GM21526 (cell line): ENCODE data around the gene TRIM50.
"Not testable (repeated sequence)": the region's sequence is repeated elsewhere in the genome, so short reads cannot be mapped to it uniquely, and the experiment has no call there.

Experiments
- ATAC-seq: cut with Tn5 transposase; IDR thresholded peaks from one replicate; pipeline ENCODE4 v1.9.1; 2021; ENCODE audit warnings: moderate library complexity; ENCODE audit not compliant: unreplicated experiment, low FRiP score

Gene TRIM50

DNA sequence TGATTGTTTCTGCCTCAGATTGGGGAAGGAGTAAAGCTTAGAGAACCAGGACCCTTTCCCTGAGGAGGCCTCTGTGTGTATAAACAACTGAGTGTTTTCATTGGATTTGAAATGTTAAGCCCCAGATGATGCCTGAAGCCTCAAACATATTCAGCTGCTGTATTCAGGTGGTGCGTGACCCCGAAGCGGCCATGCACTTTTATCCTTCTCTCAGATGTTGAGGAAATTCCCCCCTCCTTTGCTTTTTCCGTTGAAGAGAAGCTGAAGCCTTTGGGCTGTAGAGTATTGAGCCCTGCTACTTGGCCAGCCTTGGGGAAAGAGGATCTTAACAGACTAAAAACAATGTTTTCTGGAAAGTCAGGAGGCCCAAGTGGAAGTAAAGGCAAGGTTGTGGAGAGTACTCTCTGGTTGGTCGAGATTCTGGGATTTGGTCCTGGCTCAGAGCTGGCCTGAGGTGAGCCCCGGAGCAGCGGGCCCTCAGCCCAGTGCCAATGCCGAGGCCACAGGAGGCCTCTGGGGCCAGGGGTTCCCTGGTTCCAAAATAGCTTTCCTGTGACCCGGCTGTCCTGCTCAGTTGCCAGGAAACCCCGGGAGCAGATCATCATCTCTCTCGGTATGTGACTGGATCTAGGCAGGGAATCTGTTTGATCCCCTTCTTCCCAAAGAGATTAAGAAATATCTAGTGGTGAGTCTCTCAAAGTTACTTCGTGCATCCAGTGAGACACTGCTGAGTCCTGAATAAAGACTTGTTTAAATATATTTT lies 22.6 kb upstream of the TRIM50 start:
- ATAC-seq: no peak

DNA sequence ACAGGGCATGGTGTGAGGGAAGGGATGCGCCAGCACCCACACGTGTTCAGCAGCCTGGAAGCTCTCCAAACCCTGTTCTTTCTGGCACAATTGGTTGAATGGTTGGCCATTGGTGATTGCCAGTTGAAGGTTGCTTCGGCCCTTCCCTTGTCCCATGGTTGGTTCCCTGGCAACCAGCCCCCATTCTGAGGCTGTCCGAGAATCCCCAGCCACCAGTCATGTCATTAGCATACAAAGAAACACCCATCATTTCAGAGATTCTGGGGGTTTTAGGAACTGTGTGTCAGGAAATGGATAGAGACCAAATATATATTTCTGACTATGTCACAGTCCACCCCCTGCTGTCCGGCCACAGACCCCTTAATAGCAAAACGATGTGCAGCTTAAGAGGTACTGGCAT lies 21.9 kb upstream of the TRIM50 start:
- ATAC-seq: no peak

DNA sequence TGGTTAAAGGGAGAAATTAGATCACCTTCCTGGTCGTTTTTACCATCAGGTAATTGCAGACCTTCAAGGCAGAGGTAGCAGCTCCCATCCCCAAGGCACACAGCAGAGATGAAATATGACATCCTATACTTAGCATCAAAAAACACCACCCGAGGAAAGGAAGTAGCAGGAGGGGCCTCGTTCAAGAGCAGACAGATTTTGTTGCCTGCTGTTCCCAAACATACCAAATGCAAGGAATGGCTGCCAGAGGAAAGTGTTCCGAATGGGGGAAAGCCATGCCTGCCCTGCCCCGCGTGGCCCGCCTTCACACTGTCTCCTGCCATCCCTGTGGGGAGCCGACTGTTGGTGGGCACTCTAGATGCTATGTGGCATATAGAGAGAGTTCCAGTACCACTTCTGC lies 18.1 kb upstream of the TRIM50 start:
- ATAC-seq: no peak

DNA sequence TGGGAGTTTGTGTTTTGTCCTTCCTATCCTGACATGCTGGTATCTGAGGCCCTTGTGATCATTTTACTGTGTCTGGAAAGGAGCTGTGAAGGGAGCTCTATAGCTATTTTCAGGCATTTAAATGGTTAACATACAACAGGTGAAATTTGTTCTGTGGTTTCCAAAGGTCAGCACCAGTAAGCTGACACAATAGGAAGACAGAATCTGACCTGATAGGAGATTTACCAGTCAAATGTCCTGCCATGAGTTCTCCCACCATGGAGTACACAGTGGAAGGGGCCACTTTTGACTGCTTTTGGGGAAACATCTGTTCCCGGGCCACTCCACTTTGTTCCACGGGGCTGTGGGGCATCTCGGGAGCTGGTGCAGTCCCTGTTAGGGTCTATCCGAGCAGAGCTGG lies 17.7 kb upstream of the TRIM50 start:
- no peak for ATAC-seq

DNA sequence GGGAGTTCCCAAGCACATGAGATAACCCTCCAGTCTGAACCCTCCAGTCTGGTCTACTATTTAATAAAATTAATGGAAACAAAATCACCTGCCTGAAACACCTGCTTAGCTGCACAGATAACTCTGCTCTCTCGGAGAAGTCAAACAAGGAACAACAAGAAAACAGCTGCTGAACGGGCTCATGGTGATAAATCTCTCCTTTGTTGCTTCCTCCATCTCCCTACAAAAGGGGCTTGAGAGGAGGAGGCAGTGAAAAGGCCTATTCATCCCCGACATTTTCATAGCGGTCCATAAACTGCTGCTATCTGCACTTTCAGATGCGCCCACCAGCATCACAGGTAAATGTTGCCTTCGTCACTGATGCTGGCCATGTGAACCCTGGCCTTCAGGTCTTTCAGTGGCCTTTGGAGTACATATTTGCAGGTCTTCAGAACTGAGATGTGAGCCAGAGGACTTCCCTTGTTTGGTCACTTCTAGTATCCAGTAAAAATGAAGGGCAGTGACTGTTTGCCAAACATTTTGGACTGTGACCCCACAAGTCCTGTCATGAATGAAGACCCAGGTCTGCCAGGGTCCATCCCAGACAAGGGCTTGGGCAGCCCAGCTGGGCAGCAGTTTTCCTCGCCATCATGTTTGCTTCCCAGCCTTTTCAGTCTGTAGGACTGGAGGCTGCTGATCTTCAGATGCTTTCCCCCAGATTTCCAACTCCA lies 15.9 kb upstream of the TRIM50 start:
- ATAC-seq: no peak

DNA sequence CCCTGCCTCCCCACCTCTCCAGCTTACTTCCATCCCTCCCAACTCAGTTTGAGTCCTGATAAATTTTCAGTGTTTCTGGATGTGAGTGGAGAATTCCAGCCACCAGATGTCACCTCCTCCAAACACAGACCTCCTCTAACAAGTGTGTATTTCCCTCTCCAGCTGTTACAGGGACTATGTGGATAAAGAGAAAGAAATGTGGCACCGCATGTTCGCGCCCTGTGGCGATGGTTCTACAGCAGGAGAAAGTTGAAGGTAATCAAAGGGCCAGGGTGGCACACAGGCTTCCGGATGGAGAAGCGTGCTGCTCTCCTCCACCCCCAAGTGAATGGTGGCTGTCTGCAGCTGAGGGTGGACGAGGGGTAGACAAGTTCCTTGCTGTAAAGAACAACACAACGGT lies 14.8 kb upstream of the TRIM50 start:
- no peak for ATAC-seq

DNA sequence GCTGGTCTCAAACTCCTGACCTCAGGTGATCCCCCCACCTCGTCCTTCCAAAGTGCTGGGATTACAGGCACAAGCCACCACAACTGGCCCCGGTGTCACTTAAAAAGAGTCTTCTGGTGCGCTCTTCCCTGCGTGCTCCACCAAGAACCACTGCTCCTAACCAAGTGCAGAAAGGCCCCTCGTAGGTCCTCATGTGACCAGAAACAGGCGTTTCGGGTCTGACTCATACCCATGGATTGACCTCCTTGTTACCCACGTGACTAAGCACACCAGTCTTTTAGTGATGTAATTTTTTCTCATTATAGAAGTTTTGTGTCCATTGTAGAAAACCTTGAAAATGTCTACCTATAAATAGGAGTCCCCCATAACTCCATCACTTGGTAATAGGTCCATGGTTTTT lies 14.0 kb upstream of the TRIM50 start:
- no peak for ATAC-seq

DNA sequence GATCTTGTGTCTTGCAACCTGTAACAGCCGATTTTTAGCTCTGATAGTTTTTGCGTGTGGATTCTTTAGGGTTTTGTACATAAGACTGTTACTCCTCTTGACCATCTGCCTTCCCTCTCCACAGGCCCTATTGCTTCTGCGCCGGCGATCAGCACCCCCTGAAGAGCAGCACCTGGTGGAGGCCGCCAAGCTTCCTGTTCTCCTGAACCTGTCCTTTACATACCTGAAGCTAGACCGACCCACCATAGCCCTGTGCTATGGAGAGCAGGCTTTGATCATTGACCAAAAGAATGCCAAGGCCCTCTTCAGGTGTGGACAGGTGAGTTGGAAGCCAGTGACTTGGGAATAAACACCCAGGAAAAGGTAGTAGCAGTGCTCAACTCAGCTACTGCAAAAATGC lies 12.6 kb upstream of the TRIM50 start:
- ATAC-seq: no peak

DNA sequence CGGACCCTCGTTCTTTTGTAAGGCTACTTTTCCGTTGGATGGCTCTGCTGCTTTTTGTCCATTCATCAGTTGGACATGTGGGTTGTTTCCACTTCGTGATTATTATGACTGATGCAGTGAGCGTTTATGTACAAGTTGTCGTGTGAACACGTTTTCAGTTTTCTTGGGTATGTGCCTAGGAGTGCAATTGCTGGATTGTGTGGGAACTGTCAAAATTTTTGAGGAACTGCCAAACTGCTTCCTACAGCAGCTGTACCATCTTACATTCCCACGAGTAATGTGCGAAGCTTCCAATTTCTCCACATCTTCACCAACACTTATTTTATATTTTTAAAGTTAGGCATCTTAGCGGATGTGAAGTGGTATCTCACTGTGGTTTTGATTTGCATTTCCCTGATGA lies 10.4 kb upstream of the TRIM50 start:
- no peak for ATAC-seq

DNA sequence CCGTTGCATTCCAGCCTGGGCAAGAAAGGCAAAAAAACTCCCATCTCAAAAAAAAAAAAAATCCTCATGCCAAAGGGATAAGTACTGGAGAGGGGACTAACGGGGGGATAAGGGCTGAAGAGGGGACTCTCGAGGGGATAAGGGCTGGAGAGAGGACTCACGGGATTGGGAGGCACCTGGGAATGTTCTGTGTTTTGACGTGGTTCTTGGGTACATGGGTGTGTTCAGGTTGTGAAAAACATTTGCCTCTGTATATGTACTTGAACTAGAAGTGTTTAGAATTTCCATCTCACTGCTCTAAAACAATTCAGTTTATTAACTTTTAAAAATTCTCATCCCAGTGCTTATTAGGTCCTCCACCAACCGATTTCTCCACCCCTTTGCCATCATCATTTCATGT lies 4.6 kb upstream of the TRIM50 start:
- ATAC-seq: no peak

DNA sequence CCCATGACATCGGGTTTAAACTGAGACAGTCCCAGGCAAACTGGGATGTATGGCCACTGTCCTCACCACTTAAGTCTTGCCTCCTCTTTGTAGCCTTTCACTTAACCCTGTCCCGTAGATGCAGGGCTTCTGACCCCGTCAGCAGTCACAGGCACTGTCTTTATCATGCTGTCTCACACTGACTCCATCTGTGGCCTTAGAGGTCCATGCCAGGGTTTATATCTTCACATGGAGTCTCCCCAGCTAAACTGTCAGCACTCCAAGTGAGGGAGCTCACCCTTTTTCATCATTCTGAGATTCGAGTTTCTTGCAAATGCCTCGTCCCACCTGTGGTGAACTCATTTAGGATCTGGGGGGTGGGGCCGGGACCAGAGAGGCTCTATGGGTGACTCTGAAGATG lies 2.9 kb upstream of the TRIM50 start:
- no peak for ATAC-seq

DNA sequence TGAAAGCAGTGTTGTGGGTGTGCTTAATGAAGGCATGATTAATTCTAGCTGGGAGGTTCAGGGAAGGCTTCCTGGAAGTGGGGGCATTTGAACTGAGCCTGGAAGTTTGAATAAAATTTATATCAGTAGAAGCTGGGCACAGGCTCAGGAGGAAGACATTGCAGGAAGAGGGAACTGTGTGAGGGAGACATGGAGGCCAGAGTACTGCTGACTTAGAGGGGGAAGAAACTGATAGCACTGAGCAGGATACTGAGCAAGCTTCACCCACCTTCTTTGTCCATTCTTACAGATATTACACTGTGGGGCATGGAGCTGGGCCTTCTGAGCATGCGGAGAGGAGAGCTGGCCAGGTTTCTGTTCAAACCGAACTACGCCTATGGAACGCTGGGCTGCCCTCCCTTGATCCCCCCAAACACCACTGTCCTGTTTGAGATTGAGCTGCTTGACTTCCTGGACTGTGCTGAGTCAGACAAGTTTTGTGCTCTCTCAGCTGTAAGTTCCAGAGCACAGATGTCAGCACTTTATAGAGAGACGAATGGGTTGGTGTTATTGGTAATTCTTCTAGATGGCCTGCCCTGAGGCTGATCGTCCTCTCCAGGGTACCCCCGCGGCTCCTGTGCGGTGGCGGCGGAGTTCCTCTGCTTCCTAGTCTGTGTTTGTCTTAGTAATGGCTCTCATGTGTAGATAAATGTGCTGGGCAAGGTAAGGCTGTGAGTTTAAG lies 2.1 kb upstream of the TRIM50 start:
- no peak for ATAC-seq

DNA sequence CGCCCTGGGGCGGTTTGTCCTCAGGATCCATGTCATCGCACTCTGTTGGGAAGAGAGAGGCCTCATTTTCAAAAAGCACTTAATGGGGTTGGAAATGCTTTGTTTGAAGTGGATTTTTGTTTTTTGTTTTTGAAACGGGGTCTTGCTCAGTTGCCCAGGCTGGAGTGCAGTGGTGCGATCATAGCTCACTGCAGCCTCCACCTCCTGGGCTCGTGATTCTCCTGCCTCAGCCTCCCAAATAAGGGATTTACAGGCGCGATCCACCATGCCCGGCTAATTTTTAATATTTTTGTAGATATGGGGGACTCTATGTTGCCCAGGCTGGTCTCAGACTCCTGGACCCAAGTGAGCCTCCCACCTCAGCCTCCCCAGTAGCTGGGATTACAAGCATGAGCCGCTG lies 814 bp upstream of the TRIM50 start:
- no peak for ATAC-seq

DNA sequence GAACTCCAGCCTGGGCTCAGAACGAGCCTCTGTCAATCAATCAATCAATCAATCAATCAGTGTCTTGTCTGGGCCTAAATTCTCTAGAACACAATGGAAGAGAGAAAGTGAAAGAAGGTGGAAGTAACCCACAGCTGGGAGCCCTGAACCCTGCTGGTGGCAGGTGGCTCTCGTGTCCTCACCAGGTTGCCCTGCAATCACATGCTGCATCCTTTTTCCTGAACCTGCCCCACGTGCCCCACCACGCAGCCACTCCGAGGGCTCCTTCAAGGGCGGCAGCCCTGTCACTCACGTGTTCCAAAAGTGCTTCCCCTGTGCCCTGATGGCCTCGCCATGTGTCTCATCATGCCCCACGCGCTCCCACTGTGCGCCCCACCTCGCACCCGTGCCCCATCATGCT lies 433 bp downstream of the TRIM50 start:
- not testable (repeated sequence) for ATAC-seq

DNA sequence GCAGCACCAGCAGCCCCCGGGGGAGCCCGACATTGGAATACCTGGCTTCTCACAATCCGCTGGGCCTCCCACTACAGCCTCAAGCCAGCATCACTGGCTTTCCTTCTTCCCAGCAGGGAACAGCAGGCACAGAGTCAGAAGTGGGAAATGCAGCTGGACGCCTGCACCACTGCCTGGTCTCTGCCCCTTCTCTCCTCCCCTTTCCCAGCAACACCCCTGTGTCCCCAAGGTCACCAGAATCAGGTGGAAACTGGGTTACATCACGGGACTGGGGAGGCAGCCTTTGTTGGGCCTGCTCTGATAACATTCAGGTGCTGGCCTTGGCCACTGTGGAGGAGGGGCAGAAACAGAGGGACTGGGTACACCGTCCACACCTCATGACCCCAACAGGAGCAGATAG lies 2.5 kb downstream of the TRIM50 start:
- not testable (repeated sequence) for ATAC-seq

DNA sequence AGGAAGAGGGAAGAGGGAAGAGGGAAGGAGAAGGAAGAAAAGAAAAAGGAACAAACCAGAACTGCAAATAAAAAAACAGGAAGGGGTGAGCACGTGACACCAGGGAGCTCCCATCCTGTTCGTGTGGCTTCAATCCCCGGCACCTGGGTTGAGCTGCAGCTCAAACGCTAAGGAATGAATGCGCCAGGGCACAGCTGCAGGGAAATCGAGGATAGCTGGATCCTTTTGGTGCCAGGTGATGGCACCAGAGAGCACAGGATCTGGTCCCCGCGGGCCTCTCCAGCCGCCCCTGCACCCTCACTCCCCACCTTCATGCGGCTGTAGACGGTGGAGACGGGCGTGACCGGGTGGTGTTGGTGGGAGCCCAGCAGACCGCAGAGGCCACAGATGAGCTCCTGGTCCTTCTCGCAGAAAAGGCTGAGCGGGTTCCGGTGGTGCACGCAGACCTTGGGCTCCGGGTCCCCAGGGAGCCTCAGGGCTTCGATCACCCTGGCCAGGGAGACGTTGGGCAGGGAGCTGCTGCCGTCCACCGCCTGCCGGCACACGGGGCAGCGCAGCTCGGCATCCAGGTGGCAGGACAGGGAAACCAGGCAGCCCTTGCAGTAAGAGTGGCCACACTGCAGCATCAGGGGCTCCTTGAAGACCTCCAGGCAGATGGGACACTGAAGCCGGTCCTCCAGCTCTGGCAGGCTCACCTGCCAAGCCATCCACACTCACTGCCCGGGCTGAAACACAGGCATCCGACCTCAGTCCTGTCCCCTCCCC lies 3.6 kb downstream of the TRIM50 start:
- not testable (repeated sequence) for ATAC-seq

DNA sequence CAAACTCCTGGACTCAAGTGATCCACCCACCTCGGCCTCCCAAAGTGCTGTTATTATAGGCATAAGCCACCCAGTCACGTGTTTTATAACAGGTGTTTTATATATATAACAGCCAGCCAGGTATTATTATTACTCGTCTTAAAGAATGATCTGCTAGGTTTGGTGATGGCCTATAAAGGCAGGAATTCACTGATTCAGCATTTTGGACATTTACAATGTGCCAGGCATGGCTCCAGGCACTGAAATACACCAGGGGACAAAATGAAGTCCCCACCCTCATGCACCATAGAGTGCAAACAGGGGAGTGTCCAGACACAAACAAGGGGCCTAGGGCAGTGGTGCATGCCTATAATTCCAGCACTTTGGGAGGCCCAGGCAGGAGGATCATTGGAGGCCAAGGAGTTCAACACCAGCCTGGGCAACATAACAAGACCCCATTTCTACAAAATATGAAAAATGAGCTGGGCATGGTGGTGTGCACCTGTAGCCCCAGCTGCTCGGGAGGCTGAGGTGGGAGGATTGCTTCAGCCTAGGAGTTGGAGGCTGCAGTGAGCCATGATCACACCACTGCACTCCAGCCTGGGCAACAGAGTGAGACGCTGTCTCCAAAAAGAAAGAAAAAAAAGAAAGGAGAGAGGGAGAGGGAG lies 4.3 kb downstream of the TRIM50 start:
- ATAC-seq: not testable (repeated sequence)

DNA sequence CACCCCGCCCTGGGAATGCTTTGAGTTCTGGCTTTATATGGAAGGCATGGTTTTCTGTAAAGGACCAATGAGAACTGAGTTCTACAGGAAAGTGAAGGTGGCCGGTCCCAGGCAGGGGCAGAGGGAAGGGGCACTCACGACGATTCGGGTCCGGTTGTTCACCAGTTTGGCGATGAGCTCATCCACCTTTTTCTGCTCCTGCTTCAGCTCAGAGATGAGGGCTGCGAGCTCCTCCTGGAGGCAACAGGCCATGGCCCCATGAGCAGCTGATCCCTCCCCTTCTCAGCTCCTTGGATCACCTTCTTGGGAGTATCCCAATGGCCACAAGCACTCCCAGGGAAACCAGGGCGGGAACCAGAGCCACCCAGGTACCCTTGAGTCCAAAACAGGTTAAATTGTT lies 7.9 kb downstream of the TRIM50 start:
- ATAC-seq: not testable (repeated sequence)

DNA sequence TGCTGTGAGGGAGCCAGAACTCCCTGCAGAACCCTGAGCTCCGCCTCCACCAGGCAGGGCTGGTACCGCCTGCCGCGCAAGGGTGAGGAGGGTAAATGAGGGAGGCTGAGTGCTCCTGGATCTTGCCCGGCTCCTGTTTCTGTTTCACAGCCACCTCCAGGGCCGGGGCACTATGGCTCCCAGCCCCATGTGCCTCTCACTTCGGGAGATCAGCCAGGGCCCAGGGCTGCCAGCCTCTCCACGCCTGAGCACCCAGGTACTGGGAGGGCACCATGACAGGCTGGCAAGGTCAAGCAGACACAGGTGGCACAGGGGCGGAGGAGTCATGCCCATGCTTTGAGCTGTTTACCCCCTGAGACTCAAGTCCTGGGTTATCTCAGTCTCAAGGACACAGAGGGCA lies 8.3 kb downstream of the TRIM50 start:
- not testable (repeated sequence) for ATAC-seq

DNA sequence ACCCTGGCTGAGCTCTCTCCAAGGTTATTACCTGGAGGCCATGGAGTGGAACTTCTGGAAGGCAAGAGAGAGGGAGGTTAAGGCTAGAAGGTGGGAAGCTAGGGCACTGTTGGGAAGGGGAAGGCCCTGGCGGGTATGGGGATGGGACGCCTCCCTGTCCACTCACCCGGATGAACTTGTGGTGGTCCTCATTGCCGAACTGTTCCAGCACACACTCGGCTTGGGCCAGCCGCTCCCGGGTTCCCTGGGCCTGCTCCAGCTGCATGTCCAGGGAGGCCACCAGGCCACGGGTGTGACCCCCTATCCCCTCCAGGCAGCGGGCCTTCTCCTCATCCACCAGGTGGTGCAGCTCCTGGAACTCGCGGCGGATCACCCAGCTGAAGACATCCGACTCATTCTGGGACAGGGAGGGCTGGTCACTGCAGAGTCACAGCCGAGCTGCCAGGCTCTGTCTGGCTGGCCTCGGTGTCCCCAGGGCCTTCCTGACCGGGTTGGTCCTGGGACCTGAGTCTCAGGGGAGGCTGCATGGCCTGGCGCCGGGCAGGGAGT lies 9.2 kb downstream of the TRIM50 start:
- ATAC-seq: not testable (repeated sequence)
